ENCODE results near the gene ROPN1L.

GRCh38 chr5:10502130-10502529 lies 60.5 kb downstream of the ROPN1L start:
- no peak for TF ChIP-seq POLR2A (IDR thresholded peaks at IDR 0.05)
- TF ChIP-seq, protein P1, sequence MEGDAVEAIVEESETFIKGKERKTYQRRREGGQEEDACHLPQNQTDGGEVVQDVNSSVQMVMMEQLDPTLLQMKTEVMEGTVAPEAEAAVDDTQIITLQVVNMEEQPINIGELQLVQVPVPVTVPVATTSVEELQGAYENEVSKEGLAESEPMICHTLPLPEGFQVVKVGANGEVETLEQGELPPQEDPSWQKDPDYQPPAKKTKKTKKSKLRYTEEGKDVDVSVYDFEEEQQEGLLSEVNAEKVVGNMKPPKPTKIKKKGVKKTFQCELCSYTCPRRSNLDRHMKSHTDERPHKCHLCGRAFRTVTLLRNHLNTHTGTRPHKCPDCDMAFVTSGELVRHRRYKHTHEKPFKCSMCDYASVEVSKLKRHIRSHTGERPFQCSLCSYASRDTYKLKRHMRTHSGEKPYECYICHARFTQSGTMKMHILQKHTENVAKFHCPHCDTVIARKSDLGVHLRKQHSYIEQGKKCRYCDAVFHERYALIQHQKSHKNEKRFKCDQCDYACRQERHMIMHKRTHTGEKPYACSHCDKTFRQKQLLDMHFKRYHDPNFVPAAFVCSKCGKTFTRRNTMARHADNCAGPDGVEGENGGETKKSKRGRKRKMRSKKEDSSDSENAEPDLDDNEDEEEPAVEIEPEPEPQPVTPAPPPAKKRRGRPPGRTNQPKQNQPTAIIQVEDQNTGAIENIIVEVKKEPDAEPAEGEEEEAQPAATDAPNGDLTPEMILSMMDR (IDR thresholded peaks at IDR 0.05): no peak
